ENCODE data around the gene SLC45A1.
"Not testable (repeated sequence)": the region's sequence is repeated elsewhere in the genome, so short reads cannot be mapped to it uniquely, and the experiment has no call there.

SLC45A1 gene

GRCh38 chr1:8317647-8318381 is at the start of gene SLC45A1:
TSS of gene SLC45A1 (plus strand) at chr1:8318114. CDS start at chr1:8324330, 6,216 bp downstream.
- DNase-seq (ENCODE audit: low spot score), result peak; percentile 96

- no peak for DNase-seq (ENCODE audit: low spot score)
Observed at GRCh38 chr1:8273036-8273435, 44.9 kb upstream of the SLC45A1 start.

GRCh38 chr1:8274352-8274751 is 43.6 kb upstream of the SLC45A1 start:
- DNase-seq (ENCODE audit: low spot score), result no peak

GRCh38 chr1:8276173-8276914 is 41.6 kb upstream of the SLC45A1 start:
- DNase-seq (ENCODE audit: low spot score), result no peak

- no peak for DNase-seq (ENCODE audit: low spot score)
Observed at GRCh38 chr1:8276932-8277331, 41.0 kb upstream of the SLC45A1 start.

GRCh38 chr1:8278677-8279076 is 39.2 kb upstream of the SLC45A1 start:
- not testable (repeated sequence) for DNase-seq (ENCODE audit: low spot score)

GRCh38 chr1:8281843-8282509 is 35.9 kb upstream of the SLC45A1 start:
- no peak for DNase-seq (ENCODE audit: low spot score)

- DNase-seq (ENCODE audit: low spot score), result no peak
Observed at GRCh38 chr1:8283058-8283884, 34.6 kb upstream of the SLC45A1 start.

GRCh38 chr1:8284127-8284526 is 33.8 kb upstream of the SLC45A1 start:
- peak; percentile 42 for DNase-seq (ENCODE audit: low spot score)

GRCh38 chr1:8285103-8285502 is 32.8 kb upstream of the SLC45A1 start:
- no peak for DNase-seq (ENCODE audit: low spot score)

GRCh38 chr1:8285965-8286364 is 31.9 kb upstream of the SLC45A1 start:
- DNase-seq (ENCODE audit: low spot score), result no peak

- DNase-seq (ENCODE audit: low spot score), result no peak
Observed at GRCh38 chr1:8293118-8293517, 24.8 kb upstream of the SLC45A1 start.

GRCh38 chr1:8293641-8294169 is 24.2 kb upstream of the SLC45A1 start:
- no peak for DNase-seq (ENCODE audit: low spot score)

- no peak for DNase-seq (ENCODE audit: low spot score)
Observed at GRCh38 chr1:8294170-8294697, 23.7 kb upstream of the SLC45A1 start.

GRCh38 chr1:8297245-8297644 is 20.7 kb upstream of the SLC45A1 start:
- no peak for DNase-seq (ENCODE audit: low spot score)

GRCh38 chr1:8299963-8300362 is 18.0 kb upstream of the SLC45A1 start:
- no peak for DNase-seq (ENCODE audit: low spot score)

GRCh38 chr1:8302081-8302956 is 15.6 kb upstream of the SLC45A1 start:
- no peak for DNase-seq (ENCODE audit: low spot score)

- DNase-seq (ENCODE audit: low spot score), result no peak
Observed at GRCh38 chr1:8303141-8303540, 14.8 kb upstream of the SLC45A1 start.

GRCh38 chr1:8303876-8304275 is 14.0 kb upstream of the SLC45A1 start:
- DNase-seq (ENCODE audit: low spot score), result no peak

- no peak for DNase-seq (ENCODE audit: low spot score)
Observed at GRCh38 chr1:8307628-8308027, 10.3 kb upstream of the SLC45A1 start.

All from AG20443 (cell line).